ENCODE measurements around the gene FNBP1L. TPM values are rescaled to one million over a fixed set of nuclear protein-coding genes. Genes with fewer than 3 reads are reported as not detected.
"Not testable (repeated sequence)": the region's sequence is repeated elsewhere in the genome, so short reads cannot be mapped to it uniquely, and the experiment has no call there.

FNBP1L gene
- total RNA-seq, 1 donor from 2014 or later, result 83.0 TPM

- DNase-seq (ENCODE audit: extremely low read depth, low read depth, low spot score), result no peak
These were observed 137.4 kb downstream of the FNBP1L start for GRCh38 chr1:93585059-93585966.

DNA sequence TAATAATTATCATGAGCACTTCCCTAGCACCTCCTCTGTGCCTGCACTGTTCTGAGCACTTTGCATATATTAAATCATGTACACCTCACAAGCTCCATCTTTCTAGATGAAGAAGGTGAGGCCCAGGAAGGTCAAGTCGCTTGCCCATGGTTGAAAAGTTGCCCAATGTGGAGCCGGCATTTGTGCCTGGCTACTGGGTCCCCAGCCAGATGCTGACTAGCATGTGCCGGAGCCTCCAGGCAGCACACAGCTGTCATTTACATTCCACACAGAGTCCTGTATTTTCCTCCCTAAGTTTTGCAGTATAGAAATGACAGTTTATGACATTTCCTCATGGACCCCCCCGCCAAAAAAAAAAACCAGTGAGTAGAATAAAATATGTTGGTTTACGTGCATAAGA lies 139.4 kb downstream of the FNBP1L start:
- DNase-seq (ENCODE audit: extremely low read depth, low read depth, low spot score), result no peak

GRCh38 chr1:93588206-93588605 lies 140.3 kb downstream of the FNBP1L start:
- no peak for DNase-seq (ENCODE audit: extremely low read depth, low read depth, low spot score)

DNA sequence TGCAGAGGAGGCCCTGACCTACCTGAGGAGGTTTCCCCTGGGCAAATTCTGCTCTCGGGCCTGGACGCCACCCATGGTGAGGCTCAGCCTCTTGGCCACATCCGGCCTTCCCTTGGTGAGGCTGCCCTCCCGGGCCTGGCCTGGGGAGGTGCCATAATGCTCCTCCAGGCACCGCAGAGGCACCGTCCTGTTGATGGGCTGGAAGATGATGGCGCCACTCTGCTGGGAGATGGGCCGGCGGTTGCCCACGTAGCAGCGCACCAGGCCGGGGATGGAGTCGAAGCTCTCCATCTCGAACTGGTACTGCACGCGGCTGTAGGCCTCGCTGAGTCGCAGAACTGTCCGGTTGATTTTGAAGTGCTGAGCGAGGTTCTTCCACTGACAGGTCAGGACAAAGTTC lies 141.0 kb downstream of the FNBP1L start:
- DNase-seq (ENCODE audit: extremely low read depth, low read depth, low spot score), result no peak

DNA sequence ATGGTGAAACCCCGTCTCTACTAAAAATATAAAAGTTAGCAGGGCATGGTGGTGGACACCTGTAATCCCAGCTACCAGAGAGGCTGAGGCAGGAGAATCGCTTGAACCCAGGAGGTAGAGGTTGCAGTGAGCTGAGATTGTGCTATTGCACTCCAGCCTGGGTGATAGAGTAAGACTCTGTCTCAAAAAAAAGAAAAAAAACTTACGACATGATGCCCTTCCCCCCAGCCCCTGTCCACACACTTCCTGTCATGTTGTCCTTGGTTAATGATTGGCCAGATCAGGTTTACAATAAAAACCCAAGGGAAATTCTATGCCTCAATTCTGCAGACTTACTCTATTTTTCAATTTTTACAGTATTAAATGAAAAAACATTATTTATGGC lies 143.4 kb downstream of the FNBP1L start:
- DNase-seq (ENCODE audit: extremely low read depth, low read depth, low spot score), result not testable (repeated sequence)

DNA sequence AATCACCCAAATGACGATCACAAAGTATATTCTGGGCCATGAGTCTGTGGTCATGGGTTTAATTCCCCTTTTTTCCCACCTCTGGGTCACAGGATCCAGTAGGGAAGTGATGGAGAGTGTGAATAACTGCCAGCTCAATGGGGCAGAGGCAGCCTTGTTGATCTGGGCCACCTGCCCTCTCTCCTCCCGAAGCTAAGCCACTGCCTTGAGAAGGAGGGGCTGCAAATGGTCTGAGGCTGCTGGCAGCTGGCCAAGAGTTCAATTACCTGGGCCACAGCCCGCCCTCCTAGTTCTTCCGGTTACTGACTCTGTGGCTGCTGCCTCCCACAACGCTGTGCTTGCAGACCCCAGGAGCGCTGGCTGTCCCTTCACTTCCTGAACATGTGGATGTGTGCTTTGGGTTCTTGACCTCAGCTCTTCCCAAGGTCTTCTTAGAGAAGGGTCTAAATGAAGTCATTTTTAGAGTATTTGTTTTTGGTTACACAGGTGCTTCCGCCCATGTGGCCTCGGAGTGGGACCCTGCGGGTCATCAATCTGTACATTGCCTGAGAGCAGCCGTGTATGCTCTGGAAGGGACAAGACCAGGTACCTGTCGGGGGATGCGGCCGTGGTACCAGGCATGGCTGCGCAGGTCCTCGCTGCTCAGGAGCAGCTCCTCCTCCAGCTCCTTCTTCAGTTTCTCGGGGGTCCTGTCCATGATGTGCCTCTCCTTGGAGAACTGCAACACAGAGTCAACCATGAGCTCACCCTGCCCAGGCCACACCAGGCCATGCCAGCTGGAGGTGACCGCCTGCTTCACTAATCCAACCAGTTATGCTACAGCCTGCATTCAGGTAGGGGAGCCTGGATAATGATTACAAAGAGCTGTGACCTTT lies 144.0 kb downstream of the FNBP1L start:
- DNase-seq (ENCODE audit: extremely low read depth, low read depth, low spot score), result no peak

GRCh38 chr1:93592551-93592949 lies 144.6 kb downstream of the FNBP1L start:
- no peak for DNase-seq (ENCODE audit: extremely low read depth, low read depth, low spot score)

DNA sequence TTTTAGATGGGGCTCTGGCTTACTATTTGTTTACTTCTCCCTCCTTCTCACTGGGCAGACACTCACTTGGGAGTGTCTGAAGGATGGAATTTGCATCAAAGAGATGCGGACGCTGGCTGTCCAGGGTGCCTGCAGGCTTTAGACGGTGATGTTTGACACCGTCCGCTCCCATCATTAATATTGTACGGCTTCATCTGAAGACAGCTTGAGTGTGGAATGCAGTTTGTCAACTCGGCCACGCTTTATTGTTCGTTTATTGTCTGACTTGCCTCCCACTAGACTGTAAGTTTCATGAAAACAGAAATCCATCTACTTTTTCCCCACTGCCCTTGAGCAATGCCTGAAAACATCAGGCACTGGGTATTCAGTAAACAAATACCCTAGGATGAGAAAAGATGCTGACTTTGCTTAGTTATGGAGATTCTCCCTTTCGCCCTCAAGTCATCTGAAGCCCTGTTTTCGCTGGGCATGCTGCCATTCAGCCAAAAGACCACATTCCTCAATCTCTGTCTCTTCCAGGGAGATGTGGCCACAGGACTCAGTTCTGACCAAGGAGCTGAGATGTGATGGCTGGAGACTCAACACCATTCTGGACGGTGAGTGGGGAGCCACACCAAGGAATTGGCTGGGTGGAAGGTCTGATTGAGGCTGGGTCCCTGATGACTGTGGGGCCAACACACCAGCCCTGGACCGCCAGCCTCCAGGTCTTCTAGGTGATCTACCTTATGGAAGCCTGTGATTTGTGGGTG lies 146.1 kb downstream of the FNBP1L start:
- no peak for DNase-seq (ENCODE audit: extremely low read depth, low read depth, low spot score)

DNA sequence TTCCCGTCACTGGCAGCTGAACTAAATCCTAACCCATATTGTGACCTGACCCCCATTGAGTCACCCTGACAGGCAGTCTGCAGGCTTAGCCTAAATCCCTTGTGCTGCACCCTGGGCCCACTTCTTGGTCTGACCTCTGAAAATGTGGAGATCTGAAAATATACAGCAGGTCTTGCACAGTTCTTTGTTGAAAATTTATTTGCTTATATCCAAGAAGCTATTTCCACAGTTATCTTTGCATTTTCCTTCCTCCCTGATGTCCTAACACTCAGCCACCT lies 146.6 kb downstream of the FNBP1L start:
- DNase-seq (ENCODE audit: extremely low read depth, low read depth, low spot score), result no peak

- DNase-seq (ENCODE audit: extremely low read depth, low read depth, low spot score), result no peak
These were observed 147.3 kb downstream of the FNBP1L start for GRCh38 chr1:93595266-93595665.

DNA sequence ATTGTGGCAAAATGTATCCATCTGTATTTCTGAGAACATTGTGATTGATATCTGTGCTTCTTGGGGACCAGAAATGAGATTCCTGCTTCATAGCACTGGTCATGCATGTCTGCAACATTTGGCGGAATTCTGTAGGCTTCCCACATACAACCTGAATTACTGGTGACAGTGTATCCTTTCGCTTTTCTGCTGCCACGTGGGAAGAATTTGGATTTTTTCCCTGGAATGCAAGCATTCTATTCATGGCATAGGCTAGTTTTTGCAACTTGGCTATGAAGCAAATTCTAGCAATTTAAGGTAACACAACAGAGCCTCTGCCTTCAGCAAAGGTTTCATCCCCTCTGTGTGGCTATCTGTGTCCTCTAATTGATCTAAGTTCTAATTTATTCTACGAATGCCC lies 147.8 kb downstream of the FNBP1L start:
- no peak for DNase-seq (ENCODE audit: extremely low read depth, low read depth, low spot score)

DNA sequence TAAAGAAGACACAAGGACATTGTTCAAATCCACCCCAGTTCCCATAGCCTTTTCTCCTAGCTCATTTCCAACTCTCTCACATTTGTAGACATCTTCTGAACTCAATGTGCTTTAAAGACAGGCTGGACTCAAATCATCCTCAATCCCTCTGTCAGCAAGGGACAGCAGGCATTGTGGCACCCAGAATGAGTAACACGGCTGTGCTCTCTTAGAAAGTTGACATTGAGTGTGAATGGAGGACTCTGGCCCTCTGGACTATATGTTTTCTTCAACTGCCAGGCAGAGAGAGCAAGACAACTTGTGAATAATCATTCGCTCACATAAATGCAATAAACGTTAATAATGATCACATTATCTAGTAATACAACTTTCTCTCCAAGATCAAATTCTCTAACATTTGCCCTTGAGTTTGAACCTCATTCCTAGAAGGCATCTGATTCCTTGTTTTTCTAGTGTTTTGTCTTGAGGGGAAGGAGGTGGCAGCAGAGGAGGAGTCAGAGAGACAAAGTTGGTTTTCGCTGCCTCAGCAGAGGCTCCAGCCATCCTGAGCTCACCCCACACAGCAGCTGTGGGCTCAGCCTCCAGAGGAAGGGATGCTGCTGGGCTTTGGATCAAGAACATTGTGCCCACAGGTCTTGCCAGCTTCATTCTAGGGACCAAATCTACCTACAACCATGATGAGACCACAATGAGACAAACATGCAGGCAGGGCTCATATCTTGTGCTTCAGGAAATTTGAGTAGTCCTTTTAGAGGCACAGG lies 148.6 kb downstream of the FNBP1L start:
- DNase-seq (ENCODE audit: extremely low read depth, low read depth, low spot score), result no peak

DNA sequence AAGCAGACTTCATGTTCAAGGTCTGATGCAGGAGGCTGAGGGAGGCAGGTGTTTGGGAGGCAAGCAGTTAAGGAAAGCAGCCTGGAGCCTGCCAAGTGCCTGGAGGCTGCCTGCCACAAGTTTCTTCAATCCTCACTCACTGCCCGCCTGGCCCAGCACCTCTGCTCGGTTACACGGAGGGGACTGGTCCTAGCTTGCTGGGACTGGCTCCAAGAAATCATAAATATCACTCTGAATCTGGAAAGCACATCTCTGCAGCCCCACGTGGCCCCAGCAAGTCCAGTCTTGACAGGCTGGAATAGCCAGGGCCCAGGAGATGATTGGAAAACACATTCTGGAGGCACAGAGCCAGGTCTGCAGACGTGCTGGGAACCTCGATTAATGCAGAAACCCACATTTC lies 149.8 kb downstream of the FNBP1L start:
- no peak for DNase-seq (ENCODE audit: extremely low read depth, low read depth, low spot score)

DNA sequence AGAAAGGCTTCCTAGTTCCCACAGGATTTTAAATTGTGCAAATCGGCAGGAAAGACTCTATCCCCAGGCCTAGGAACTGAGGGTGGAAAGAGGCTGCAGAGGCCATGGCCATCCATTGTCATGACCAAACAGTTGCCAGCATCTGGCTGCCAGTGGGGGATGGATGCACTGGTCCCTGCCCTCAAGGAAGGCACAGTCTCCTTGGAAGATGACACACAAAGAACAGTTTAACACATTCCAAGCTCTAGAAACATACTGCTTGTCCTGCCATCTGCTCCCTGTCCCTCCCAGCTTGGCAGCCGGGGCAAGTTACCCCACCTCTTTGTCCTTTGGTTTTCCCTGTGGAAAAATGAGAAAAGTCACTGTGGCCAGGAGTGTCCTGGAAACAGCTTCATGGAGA lies 150.5 kb downstream of the FNBP1L start:
- no peak for DNase-seq (ENCODE audit: extremely low read depth, low read depth, low spot score)

DNA sequence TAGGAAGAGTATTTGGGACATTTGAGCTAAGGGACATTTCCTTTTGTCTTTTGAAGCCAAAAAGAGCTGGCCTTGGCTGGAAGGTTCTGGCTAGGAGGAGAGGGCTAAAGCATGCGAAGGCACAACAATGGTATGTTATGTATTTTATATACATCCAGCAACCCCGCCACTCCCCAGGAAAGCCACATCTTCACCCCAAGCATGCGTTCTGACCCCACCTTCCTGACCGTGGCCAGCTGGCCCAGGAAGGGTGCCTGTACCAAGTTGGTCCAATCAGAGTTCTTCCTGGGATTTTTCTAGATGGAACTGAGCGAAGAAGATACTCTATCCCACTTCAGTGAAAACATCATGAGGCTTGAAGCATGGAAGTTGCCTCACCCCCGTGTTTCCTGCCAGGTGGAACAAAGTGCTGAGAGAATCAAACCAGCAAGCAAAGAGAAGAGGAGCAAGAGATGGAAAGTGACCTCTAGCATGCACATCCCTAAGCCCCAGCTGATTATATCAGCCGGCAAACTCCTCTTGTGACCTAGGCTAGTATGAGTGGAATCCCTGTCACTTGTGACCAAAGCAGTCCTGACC lies 151.0 kb downstream of the FNBP1L start:
- no peak for DNase-seq (ENCODE audit: extremely low read depth, low read depth, low spot score)

DNA sequence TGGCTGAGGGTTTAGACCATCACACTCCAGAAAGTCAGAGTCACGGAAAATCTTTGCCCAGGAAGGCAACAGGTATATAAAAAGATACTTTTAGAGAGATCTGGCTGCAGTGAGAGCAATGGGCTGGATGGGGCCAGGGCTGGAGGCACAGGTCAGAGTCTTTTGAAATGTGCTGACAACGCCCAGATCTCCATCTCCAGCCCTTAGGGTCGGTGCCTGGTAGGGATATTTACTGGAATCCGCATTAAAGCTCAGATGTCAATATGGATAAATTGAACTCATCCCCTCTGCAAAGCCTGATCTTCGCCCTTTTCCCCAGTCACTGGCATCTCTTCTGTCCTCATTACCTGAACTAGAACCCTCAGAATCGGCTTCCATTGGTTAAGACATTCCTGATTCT lies 151.6 kb downstream of the FNBP1L start:
- no peak for DNase-seq (ENCODE audit: extremely low read depth, low read depth, low spot score)

GRCh38 chr1:93600663-93601062 lies 152.7 kb downstream of the FNBP1L start:
- no peak for DNase-seq (ENCODE audit: extremely low read depth, low read depth, low spot score)

DNA sequence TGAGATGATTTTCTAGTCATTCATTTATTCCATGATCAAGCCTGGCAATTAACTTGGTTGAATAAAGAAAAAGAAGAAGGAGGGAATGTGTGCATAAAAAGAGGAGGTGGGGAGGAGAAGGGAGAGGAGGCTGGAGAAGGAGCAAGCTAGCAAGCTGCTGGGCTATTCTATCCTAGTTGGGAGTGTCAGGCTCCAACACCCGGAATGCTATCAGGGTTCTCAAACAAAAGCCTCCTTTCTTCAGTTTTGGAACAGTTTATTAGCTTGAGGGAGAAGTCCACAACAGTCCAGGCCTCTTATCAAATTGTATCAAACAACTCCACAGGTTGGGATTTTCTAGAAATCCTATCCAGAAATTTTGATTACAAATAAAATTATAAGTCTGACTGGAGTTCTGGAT lies 153.8 kb downstream of the FNBP1L start:
- DNase-seq (ENCODE audit: extremely low read depth, low read depth, low spot score), result no peak

GRCh38 chr1:93602101-93602500 lies 154.2 kb downstream of the FNBP1L start:
- no peak for DNase-seq (ENCODE audit: extremely low read depth, low read depth, low spot score)

DNA sequence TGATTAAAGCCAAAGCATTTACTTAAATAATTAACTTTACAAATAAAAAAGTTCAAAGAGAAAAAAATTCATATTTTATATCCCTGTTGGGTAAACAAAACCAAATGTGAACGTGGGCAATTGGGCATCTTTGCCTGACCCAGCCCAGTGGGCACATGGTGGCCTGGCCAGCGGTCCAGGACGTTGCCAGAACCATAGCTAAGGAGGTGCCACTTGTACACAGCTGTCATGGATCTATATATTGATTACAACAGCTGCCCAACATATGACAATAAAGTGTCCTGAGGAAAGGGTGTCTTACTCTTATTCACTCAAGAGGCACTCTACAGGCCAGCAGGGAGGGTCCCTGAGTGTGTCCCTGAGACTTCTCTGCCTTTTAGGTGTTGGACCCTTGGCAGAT lies 155.2 kb downstream of the FNBP1L start:
- no peak for DNase-seq (ENCODE audit: extremely low read depth, low read depth, low spot score)

Measured in glomerular endothelial cell (primary cell).